ENCODE data around the gene STXBP6.

The STXBP6 gene

DNA sequence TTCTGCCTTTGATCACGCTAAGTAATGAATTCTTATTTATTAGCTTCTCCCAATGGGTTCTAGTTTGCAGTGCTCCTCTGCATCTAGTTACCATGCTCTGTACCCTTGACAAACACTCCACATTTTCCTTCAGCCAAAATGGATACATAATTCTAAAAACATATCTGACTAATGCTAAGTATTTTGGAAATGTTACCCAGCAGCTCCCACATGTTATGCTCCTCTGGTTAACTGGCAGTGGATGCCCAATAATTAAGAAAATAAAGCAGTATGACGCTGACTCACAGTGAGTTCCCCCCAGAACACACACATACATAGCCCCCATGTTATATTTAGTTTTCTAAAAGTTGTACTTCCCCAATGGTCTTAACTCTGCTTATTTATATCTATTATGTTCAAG, 74.6 kb downstream of the STXBP6 start:
- Histone ChIP-seq H3K4me3 (ENCODE audit: low read length) (no peak overlapping the region), H3K79me2 (ENCODE audit: low read length) (no peaks in the 10 kb centered on the region; the same call in 1 of the 2 replicates), H3K4me2 (ENCODE audit: low read length) (no peak overlapping the region), H2AFZ (ENCODE audit: low read depth, low read length) (no peak overlapping the region), H3K9me3 (ENCODE audit: insufficient read depth, low read length) (no peaks in the 10 kb centered on the region), H3K27me3 (ENCODE audit: low read depth, low read length) (no peaks in the 10 kb centered on the region), H3K4me1 (ENCODE audit: low read length) (peaks cover 35% of the 10 kb centered on the region), H3K27ac (ENCODE audit: low read length) (no peak overlapping the region), H3K9ac (ENCODE audit: low read length) (no peak overlapping the region), H4K20me1 (ENCODE audit: insufficient read depth, low read length) (no peaks in the 10 kb centered on the region), H3K36me3 (replicated peaks; ENCODE audit: low read depth, low read length) (peaks cover 5% of the 10 kb centered on the region)
- TF ChIP-seq CTCF (IDR thresholded peaks at IDR 0.05; ENCODE audit: low read depth, low read length): no peak
- no peak for TF ChIP-seq EZH2phosphoT487 (IDR thresholded peaks at IDR 0.05; ENCODE audit: low read depth)

GRCh38 chr14:24974591-24975374, 75.2 kb downstream of the STXBP6 start:
- Histone ChIP-seq H3K36me3 (replicated peaks; ENCODE audit: low read depth, low read length) (peaks cover 5% of the 10 kb centered on the region), H3K79me2 (ENCODE audit: low read length) (no peaks in the 10 kb centered on the region; the same call in 1 of the 2 replicates), H3K4me3 (ENCODE audit: low read length) (no peak overlapping the region), H3K9ac (ENCODE audit: low read length) (no peak overlapping the region), H4K20me1 (ENCODE audit: insufficient read depth, low read length) (no peaks in the 10 kb centered on the region), H2AFZ (ENCODE audit: low read depth, low read length) (no peak overlapping the region), H3K9me3 (ENCODE audit: insufficient read depth, low read length) (no peaks in the 10 kb centered on the region), H3K4me1 (ENCODE audit: low read length) (peaks cover 29% of the 10 kb centered on the region), H3K27me3 (ENCODE audit: low read depth, low read length) (no peaks in the 10 kb centered on the region), H3K27ac (ENCODE audit: low read length) (no peak overlapping the region), H3K4me2 (ENCODE audit: low read length) (no peak overlapping the region)
- TF ChIP-seq CTCF (IDR thresholded peaks at IDR 0.05; ENCODE audit: low read depth, low read length) (no peak), EZH2phosphoT487 (IDR thresholded peaks at IDR 0.05; ENCODE audit: low read depth) (no peak)

GRCh38 chr14:24972844-24973243, 77.1 kb downstream of the STXBP6 start:
- Histone ChIP-seq H3K4me3 (ENCODE audit: low read length) (no peak overlapping the region), H2AFZ (ENCODE audit: low read depth, low read length) (no peak overlapping the region), H3K36me3 (replicated peaks; ENCODE audit: low read depth, low read length) (peaks cover 5% of the 10 kb centered on the region), H3K9me3 (ENCODE audit: insufficient read depth, low read length) (no peaks in the 10 kb centered on the region), H3K9ac (ENCODE audit: low read length) (no peak overlapping the region), H3K4me2 (ENCODE audit: low read length) (no peak overlapping the region), H3K79me2 (ENCODE audit: low read length) (no peaks in the 10 kb centered on the region; the same call in 1 of the 2 replicates), H3K27me3 (ENCODE audit: low read depth, low read length) (no peaks in the 10 kb centered on the region), H3K27ac (ENCODE audit: low read length) (no peak overlapping the region), H3K4me1 (ENCODE audit: low read length) (peaks cover 9% of the 10 kb centered on the region), H4K20me1 (ENCODE audit: insufficient read depth, low read length) (no peaks in the 10 kb centered on the region)
- TF ChIP-seq CTCF (IDR thresholded peaks at IDR 0.05; ENCODE audit: low read depth, low read length): no peak
- TF ChIP-seq EZH2phosphoT487 (IDR thresholded peaks at IDR 0.05; ENCODE audit: low read depth): no peak

DNA sequence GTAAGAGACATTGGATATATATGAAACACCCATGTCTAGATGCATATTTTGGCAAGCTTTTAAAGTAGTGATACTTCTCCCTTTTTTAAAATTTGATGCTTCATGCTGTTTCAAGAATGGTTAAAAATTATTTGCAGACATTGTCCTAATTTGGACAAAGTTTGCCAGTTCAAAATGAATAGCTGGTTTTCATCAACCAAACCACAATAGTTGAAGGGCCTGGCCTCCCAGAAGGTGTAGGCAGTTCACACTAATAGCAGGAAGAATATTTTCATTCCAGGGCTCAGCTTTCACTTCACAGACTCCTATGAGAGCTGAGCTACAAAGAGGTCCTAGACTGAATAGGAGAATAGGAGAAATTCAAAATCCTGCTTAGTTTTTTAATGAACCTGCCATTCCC, 78.7 kb downstream of the STXBP6 start:
- no peak overlapping the region for H3K4me3 ChIP-seq (ENCODE audit: low read length)
- H3K27me3 ChIP-seq (ENCODE audit: low read depth, low read length): no peaks in the 10 kb centered on the region
- no peaks in the 10 kb centered on the region; the same call in 1 of the 2 replicates for H3K4me1 ChIP-seq (ENCODE audit: low read length)
- peaks cover 5% of the 10 kb centered on the region for H3K36me3 ChIP-seq (replicated peaks; ENCODE audit: low read depth, low read length)
- no peaks in the 10 kb centered on the region for H3K79me2 ChIP-seq (ENCODE audit: low read length)
- no peak overlapping the region for H3K9ac ChIP-seq (ENCODE audit: low read length)
- no peaks in the 10 kb centered on the region for H4K20me1 ChIP-seq (ENCODE audit: insufficient read depth, low read length)
- no peak overlapping the region for H2AFZ ChIP-seq (ENCODE audit: low read depth, low read length)
- TF ChIP-seq EZH2phosphoT487 (IDR thresholded peaks at IDR 0.05; ENCODE audit: low read depth): no peak
- TF ChIP-seq CTCF (IDR thresholded peaks at IDR 0.05; ENCODE audit: low read depth, low read length): no peak
- no peaks in the 10 kb centered on the region for H3K9me3 ChIP-seq (ENCODE audit: insufficient read depth, low read length)
- H3K4me2 ChIP-seq (ENCODE audit: low read length): no peak overlapping the region
- H3K27ac ChIP-seq (ENCODE audit: low read length): no peak overlapping the region
